NT2/D1 (cell line): Measurements from ENCODE around the gene ALDH3B1.

ENCODE experiments used
- SUZ12 ChIP-seq: IDR thresholded peaks from 2 replicates; pipeline ENCODE4 v1.6.1; 2011; ENCODE audit not compliant: insufficient read length, insufficient read depth; ENCODE audit errors: extremely low read depth
- YY1 ChIP-seq: IDR thresholded peaks from 2 replicates; pipeline ENCODE4 v1.6.1; 2011; ENCODE audit not compliant: insufficient read length, insufficient read depth
- ZNF274 ChIP-seq: IDR thresholded peaks from 2 replicates; pipeline ENCODE4 v1.6.1; 2011; ENCODE audit warnings: mild to moderate bottlenecking, low read depth, low read length

GRCh38 chr11:68047437-68048290 is 37.5 kb downstream of the ALDH3B1 start:
- TF ChIP-seq YY1 (no peak), SUZ12 (no peak), ZNF274 (no peak)
